ENCODE results near the gene TUBB.

GRCh38 chr6:30759575-30760239 lies 39.6 kb downstream of the TUBB start:
- TF ChIP-seq CTCF (IDR thresholded peaks at IDR 0.05; ENCODE audit: low read length) (no peak), EZH2 (IDR thresholded peaks at IDR 0.05; ENCODE audit: borderline replicate concordance, low read length) (no peak)

Data from OCI-LY1 (cell line).